ENCODE data around the gene SPATA12.

Gene SPATA12

DNA sequence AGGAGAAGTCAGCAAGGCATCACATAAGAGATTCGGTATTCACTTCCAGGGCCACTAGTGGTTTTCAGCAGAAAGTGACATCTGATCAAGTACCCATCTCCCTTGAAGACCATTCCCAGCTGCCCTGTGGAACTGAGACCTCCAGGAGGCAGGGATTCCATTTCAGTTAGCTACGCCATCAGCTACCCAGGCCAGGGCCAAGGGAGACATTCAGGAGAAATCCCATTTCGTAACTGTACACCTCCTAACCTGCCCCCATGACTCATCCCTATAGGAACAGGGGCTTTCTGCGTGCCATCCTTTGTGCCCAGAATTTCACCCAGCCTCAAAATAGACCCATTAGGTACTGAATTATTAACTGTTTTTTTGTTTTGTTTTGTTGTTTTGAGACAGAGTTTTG is 24.7 kb downstream of the SPATA12 start:
- no peak overlapping the region for H3K4me3 ChIP-seq (ENCODE audit: low read depth, low read length)
- DNase-seq (ENCODE audit: low read depth) = no peak
- in situ Hi-C loops (cut with HindIII; ENCODE audit: low sequenced_read_pairs) = loop anchor here (25.0 kb wide), 1 partner anchor 348 kb away; no protein-coding TSS in a partner anchor
- TF ChIP-seq, protein P1, sequence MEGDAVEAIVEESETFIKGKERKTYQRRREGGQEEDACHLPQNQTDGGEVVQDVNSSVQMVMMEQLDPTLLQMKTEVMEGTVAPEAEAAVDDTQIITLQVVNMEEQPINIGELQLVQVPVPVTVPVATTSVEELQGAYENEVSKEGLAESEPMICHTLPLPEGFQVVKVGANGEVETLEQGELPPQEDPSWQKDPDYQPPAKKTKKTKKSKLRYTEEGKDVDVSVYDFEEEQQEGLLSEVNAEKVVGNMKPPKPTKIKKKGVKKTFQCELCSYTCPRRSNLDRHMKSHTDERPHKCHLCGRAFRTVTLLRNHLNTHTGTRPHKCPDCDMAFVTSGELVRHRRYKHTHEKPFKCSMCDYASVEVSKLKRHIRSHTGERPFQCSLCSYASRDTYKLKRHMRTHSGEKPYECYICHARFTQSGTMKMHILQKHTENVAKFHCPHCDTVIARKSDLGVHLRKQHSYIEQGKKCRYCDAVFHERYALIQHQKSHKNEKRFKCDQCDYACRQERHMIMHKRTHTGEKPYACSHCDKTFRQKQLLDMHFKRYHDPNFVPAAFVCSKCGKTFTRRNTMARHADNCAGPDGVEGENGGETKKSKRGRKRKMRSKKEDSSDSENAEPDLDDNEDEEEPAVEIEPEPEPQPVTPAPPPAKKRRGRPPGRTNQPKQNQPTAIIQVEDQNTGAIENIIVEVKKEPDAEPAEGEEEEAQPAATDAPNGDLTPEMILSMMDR (IDR thresholded peaks at IDR 0.05; ENCODE audit: low read depth, low read length, missing control alignments) = no peak

DNA sequence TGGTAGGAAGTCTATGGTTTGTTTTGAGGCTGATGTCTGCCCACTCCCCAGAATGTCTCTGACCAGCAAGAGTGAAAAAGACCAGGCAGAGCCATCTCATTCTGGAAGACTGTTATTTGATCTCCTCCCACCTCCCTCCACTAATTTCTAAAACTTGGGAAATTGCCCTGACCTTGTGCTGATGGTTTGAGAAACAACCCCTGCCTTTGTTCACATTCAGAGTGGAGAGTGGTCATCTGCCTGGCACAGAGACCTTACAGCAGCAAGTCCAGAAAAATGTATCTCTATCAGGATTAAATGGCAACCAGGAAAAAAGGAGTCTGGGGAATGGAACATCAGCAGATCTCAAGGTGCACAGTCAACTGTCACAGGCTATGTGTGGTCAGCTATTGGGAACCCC is 25.7 kb downstream of the SPATA12 start:
- in situ Hi-C loops (cut with HindIII; ENCODE audit: low sequenced_read_pairs) = loop anchor here (25.0 kb wide), 1 partner anchor 349 kb away; no protein-coding TSS in a partner anchor
- TF ChIP-seq, protein P1 (IDR thresholded peaks at IDR 0.05; ENCODE audit: low read depth, low read length, missing control alignments) = no peak
- H3K4me3 ChIP-seq (ENCODE audit: low read depth, low read length) = no peak overlapping the region
- DNase-seq (ENCODE audit: low read depth) = no peak

DNA sequence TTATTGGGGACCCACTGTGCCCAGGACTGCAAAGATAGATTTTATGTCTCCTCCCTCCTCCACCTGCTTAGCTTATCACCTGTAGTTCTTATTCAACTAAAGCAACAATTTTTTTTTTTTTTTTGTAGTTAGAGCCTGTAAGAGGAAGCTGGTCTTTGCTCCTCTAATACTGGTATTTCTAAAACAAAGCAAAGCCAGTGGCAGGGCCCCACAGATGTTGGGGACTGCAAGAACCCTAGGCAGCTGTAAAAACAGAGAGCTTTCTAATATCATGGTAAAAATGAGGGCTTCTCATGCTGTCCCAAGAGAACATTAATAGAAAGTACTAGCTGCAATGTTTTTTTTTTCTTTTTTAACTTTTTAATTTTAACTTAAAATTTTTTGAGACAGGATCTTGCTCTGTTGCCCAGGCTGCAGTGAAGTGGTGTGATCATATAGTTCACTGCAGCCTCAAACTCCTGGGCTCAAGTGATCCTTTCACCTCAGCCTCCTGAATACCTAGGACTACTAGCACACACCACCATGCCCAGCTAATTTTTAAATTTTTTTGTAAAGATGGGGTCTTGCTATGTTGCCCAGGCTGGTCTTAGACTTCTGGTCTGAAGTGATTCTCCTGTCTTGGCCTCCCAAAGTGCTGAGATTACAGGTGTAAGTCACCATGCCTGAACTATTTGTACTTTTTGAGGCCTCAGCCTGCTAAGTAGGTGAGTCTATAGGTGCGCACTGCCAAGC is 27.1 kb downstream of the SPATA12 start:
- in situ Hi-C loops (cut with HindIII; ENCODE audit: low sequenced_read_pairs) = loop anchor here (25.0 kb wide), 1 partner anchor 350 kb away; no protein-coding TSS in a partner anchor
- DNase-seq (ENCODE audit: low read depth) = no peak
- TF ChIP-seq, protein P1 (IDR thresholded peaks at IDR 0.05; ENCODE audit: low read depth, low read length, missing control alignments) = no peak
- H3K4me3 ChIP-seq (ENCODE audit: low read depth, low read length) = no peak overlapping the region

DNA sequence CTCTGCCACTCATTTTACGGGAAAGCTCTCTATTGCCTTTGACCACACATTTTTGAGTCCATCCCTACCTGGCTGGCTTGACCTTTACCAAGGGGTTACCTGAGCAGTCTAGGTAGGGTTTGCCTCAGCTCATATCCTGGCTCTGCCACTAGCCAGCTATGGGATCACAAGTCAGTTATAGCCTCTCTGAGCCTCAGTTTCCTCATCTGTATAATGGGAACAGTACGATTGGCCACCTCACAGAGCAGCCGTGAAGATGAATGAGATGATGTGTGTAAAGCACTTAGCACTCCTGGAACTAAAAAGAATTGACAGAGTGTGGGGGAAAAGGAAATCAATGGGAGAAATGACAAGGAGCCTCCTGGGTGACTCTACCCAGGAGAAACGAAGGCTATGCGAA is 28.0 kb downstream of the SPATA12 start:
- in situ Hi-C loops (cut with HindIII; ENCODE audit: low sequenced_read_pairs) = loop anchor here (25.0 kb wide), 1 partner anchor 351 kb away; no protein-coding TSS in a partner anchor
- DNase-seq (ENCODE audit: low read depth) = no peak
- H3K4me3 ChIP-seq (ENCODE audit: low read depth, low read length) = no peak overlapping the region
- TF ChIP-seq, protein P1 (IDR thresholded peaks at IDR 0.05; ENCODE audit: low read depth, low read length, missing control alignments) = no peak

DNA sequence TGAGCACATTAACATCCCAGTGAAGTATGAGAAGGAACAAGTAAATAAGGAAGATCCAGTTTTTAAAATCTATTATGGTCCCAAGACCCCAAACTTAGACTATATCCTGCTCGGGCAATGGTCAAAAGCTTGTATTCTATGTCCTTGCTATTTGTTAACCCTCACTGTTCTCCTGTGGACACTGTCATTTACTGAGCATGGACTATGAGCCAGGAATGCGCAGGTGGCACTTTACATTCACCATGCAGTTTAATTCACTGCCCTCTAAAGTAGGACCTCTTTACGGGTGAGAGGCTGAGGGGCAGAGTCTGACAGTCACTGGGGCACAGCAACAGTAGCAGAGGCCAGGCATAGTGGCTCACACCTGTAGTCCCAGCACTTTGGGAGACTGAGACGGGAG is 28.6 kb downstream of the SPATA12 start:
- TF ChIP-seq, protein P1 (IDR thresholded peaks at IDR 0.05; ENCODE audit: low read depth, low read length, missing control alignments) = no peak
- in situ Hi-C loops (cut with HindIII; ENCODE audit: low sequenced_read_pairs) = loop anchor here (25.0 kb wide), 1 partner anchor 352 kb away; no protein-coding TSS in a partner anchor
- no peak overlapping the region for H3K4me3 ChIP-seq (ENCODE audit: low read depth, low read length)
- no peak for DNase-seq (ENCODE audit: low read depth)

DNA sequence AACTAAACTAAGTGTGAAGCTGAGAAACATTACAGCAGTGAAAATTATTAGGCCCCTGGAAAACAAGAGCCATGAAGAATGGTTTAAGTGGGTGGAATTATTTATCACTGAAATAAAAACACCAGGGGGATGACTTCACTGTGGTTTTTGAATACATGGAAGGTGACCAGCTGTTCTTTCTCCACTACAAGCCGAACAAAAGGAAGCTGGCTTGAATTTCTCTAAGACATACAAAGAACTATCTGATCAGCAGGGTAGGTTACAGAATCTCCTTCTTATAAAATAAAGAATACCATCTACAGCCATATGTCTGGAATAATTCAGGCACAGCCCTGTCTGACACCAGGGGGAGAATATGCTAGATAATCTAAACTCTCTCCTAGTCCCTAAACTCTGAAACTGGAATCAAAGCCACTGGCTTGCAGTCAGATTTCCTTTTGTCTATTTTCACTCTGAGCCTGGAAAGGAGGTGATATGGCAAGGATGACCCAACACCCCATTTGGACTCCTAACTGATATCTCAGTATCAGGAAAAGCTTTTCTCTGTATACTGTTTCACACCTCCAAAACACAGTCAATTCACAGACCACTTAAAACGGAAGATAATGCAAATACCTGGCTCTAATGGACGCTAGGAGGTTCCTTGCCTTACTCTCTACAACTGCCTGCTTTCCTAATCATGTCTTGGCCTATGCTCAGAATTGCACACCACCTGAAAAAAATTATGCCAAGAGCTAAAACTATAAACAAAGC is 31.2 kb downstream of the SPATA12 start:
- peak; percentile 74 for DNase-seq (ENCODE audit: low read depth)
- in situ Hi-C loops (cut with HindIII; ENCODE audit: low sequenced_read_pairs) = loop anchor here (5.0 to 25.0 kb wide), 2 partner anchors 51 to 354 kb away; no protein-coding TSS in a partner anchor
- TF ChIP-seq, protein P1 (IDR thresholded peaks at IDR 0.05; ENCODE audit: low read depth, low read length, missing control alignments) = no peak
- H3K4me3 ChIP-seq (ENCODE audit: low read depth, low read length) = no peak overlapping the region

Data from astrocyte of the cerebellum (primary cell).